GM18507 (cell line): Measurements from ENCODE around the gene IZUMO4.
"Not testable (repeated sequence)": the region's sequence is repeated elsewhere in the genome, so short reads cannot be mapped to it uniquely, and the experiment has no call there.

Experiments used
- DNase-seq: peaks from one replicate; pipeline ENCODE4 v3.0.0; 2011; ENCODE audit warnings: low read depth; ENCODE audit not compliant: insufficient read length; ENCODE audit errors: extremely low spot score
- FAIRE-seq: peaks from 2 replicates; lab custom pipeline; 2011; peaks lifted over from hg19 to GRCh38; lab: Jason Lieb, UNC

The IZUMO4 gene

DNA sequence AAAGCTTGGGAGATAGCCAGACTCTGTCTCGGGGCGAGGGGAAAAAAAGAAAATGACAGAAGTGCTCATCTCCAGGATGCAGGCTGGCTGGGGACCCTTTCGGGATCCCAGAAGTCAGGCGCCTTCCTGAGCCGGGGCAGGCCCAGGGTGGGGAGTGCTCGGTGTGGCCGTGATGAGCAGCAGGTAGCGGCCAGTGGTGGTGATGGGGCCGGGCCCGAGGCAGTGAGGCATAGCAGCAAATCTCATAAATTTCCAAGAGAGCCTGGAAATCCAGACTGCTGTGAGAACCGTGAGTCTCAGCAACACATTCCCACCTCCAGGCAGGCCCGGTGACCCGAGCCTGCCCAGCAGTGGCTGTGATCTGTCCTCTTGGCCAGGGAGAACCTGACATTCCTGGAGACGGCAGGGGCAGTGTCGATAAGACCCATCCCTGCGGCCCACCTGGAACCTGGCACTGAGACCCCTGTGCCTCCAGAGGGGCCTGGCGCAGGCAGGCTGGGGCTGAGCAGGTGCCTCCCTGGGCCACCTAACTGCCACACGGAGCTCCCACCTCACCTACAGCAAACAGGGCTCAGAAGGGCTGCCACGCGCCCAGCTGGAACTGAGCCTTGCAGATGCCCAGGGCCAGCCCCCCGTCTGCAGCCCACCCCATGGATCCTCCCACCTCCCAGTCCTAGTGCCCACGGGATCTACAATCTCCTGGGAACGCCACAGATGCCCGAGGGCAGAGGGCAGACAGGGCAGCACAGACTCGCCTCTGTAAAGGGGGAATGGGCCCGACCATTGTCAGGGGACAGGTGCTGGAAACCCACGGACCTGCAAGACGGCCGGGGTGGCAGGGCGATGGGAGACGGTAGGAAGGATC, 23.4 kb downstream of the IZUMO4 start:
- no peak for FAIRE-seq

DNA sequence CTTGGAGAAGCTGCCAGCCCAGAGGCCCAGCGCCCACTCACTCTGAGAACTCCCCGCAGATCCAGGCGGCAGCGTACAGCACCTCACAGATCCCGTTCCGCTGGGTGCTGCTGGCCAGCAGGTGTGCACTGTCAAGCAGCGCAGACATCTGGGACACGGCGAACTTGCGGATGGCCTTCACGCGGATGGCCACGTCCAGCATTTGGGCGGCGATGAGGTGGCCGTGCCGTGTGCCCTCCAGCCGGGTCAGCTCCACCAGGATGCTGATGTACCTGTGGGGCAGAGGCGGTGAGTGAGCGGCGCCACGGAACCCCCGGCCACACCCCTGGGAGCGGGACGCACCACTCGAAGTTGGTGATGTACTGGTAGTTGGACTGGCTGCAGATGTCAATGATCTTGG, 24.1 kb downstream of the IZUMO4 start:
- FAIRE-seq: no peak
- no peak for DNase-seq

More for the DNA sequence above, 23.4 kb downstream of the IZUMO4 start:
- no peak for DNase-seq

DNA sequence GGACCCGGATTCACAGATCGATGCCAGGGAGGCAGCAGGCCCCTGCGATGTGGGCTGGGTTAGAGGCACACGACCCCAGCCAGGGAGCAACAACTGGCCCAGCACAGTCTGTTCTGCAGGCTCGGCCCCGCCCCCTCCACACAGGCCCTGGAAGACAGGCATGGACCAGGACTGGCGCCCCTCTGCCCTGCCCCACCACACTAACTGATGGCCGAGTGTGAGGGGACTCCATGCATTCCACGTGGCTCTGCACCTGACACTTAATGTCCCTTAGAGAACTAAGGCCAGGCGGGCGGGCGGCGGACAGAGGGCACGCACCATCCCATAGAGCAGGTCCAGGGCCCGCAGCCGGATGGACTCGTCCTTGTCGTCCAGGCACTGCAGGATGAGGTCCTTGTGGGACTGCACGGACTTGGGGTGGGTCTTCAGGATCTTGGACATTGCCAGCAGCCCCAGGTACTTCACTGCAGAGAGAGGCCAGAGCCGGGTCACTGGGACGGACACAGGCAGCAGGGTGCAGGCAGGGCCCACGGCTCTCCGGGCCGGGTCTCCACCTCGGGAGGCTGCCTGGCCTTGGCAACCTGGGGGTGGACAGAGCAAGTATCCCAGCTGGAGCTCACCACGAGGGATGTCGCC, 24.8 kb downstream of the IZUMO4 start:
- DNase-seq: no peak
- FAIRE-seq: no peak

DNA sequence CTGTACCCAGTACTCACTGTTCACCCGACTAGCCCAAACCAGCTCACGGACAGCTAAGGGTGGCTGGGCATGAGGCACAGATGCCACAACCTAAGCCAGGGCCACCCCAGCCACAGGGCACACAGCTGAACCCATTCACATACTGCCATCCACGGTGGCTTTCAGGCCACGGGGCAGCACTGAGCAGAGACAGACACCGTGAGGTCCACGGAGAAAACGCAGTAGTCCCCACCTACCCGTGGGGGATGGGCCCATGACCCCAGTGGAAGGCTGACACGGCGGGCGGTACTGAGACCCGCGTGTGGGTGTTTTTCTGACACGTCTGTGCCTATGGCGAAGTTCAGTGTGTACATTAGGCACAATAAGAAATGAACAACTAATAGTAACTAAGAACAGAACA, 25.5 kb downstream of the IZUMO4 start:
- DNase-seq (no peak), FAIRE-seq (no peak)

DNA sequence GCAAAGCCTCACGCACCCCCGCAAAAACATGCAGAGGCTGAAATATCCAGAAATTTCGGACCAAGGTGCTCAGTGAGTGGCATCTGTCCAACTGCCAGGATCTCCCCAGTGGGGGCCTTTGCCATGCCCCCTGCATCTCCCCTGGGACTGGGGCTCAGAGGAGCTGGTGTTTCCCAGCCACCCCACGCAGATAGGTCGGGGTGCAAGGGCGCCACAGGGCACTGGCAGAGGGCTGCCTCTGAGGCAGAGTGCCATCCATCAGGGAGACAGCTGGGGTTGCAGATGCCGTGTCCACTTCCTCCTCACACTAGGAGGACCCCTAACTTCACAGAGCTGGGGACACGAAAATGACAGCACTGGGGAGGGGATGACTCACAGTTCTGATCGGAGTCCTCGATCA, 26.3 kb downstream of the IZUMO4 start:
- FAIRE-seq: no peak

DNA sequence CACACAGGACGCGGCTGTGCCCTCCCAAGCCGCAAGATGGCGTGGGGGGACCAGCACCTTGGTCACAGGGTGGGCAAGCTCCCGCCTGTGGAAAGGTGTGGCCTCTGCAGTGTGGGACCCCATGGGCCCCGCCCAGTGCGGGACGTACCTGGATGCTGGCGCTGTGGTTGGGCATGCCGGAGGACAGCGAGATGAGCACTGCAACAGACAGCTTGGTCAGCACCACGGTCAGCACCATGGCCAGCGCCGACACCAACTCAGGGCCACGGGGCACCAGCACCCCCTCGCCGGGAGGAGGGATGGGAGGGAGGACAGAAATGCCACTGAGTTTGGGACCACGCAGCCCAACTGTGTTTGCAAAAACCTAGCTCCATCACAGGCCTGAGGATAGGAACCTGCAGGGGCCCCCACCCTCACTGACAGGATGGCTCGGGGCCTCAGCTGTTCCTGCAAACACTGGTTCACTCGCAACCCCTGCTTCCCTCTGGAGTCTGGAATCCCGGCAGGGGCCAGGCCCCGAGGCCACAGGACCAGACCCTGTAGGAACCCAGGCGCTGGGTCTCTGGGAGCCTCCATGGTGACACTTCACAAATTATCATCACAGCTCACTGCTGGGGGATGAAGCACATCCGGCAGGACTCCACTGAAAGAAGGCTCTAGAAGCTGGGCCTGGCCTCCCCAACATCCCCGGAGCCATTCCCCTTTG, 27.1 kb downstream of the IZUMO4 start:
- DNase-seq (no peak), FAIRE-seq (no peak)

More for the DNA sequence above, 26.3 kb downstream of the IZUMO4 start:
- DNase-seq: no peak

DNA sequence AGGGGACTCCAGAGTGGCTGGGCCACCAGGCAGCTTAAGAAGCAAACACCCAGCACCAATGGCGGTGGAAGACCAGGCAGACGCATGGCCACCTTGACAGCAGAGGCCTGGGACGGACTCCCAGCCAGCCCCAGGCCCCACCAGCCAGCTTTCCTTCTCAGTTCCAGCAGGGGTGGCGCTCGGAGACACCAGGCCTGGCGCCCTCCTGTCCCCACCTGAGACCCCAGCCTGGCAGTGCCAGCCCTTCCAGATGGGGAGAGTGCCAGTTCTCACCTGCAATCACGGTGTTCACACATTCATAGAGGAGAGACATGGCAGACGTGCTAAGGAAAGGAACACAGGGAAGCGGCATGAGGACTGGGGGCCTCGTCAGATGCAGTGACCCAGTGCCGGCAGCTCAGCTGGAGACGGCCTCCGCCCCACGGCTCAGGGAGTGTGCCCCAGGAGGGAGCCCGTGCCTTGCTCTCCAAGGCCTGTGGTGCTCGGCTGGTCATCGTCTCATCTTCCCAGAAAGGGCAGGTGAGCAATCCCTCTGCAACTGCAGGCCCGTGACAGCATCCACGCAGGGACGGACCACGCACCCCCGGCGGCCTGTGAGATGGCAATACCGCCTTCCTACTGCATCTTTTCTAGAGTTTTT, 30.3 kb downstream of the IZUMO4 start:
- DNase-seq: no peak
- FAIRE-seq: no peak

DNA sequence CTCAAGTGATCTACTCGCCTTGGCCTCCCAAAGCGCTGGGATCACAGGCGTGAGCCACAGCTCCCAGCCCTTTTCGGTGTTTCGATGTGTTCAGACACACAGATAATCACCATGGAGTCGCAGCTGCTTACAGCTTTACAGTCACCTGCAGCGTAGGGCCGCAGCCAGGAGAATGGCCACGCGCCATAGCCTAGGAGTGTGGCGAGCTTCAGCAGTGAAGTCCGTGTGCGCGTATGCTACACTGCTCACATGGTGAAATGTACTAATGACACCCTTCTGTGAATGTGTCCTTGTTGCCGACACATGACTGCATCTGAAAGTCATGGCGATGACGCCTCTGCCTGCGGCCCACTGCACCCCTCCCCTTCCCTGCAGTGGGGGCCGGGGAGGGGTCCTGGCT, 31.0 kb downstream of the IZUMO4 start:
- no peak for DNase-seq

DNA sequence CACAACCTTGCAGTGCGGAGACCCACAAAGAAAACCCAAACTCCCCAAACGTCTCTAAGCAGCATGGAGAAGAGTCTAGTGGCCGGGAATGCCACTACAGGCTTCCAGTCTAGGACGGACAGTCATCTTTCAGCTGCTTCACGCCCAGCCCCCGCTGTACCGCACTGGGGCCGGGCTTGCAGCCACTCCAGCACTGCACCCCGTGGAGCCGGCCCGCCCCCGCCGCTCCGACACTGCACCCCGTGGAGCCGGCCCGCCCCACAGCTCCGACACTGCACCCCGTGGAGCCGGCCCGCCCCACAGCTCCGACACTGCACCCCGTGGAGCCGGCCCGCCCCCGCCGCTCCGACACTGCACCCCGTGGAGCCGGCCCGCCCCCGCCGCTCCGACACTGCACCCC, 31.5 kb downstream of the IZUMO4 start:
- not testable (repeated sequence) for FAIRE-seq

More for the DNA sequence above, 31.0 kb downstream of the IZUMO4 start:
- no peak for FAIRE-seq

DNA sequence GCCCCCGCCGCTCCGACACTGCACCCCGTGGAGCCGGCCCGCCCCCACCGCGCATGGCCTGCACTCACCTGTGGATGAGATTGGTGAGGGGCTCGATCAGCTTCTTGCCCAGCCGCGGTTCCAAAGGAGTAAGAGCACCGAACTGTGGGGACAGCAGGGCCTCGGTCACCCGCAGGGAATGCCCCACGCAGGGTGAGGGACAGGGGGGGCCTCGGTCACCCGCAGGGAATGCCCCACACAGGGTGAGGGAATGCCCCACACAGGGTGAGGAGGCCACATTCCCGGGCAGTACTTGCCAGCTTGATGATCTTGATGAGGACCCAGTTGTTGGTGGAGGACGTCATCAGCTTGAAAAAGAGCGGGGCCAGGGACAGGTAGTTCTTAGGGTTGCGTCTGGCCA, 32.3 kb downstream of the IZUMO4 start:
- DNase-seq (no peak), FAIRE-seq (no peak)

More for the DNA sequence above, 31.5 kb downstream of the IZUMO4 start:
- not testable (repeated sequence) for DNase-seq

DNA sequence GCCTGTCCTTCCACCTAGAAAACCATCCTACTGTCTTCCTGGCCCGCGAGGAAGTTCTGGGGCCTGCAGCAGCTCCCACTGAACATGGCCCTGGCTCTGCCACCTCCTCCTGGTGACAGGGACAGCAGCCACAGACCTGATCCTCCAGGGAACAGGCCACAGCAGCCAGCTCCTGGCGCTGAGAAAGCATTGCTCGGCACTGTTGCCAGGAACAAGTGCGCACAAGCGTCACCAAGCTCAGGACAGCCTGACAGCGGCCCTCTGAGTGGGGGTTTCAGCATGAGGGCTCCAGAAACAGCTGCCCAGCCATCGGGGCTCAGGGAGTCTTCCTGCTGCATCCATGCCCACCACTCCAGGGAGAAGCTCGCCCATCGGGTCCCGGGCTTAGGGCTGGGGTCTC, 32.8 kb downstream of the IZUMO4 start:
- DNase-seq (no peak), FAIRE-seq (no peak)

DNA sequence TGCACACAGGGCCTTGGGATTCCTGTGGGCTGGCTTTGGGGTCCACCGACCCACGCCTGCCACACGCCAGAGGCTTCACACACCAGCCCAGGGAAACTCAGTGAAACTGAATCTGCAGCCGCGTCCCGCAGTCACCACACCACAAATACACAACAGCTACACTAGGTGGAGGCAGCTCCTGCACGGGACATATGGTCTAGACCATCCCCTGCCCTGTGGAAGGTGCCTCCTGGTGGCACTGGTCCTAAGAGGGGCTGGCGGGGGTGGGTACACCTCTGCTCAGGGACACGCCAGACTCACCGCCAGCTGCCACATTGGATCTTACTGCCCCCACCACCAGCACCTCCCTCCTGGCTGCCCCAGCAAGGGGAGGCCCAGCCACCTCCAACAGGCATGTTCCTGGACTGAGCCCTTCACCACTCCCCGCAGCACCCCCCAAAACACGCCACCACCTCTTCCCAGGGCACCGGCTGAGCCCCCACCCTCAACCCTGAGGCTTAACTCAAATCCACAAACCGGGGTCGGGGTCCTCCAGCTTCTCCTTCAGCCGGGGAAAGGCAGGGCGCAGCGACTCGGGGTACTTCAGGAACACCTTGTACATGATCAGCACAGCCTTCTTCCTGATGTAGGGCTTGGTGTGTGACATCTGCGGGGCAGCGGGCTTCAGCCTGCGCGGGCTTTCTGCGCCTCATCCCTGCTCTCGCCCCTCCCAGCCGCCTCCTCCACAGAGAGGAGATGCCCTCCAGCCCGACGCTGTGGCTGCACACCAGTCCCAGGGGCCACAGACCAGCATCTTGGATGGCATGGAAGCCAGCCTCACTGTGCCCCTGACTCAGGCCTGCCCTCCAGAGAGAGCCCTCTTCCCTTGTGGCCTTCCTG, 33.4 kb downstream of the IZUMO4 start:
- no peak for FAIRE-seq
- no peak for DNase-seq

DNA sequence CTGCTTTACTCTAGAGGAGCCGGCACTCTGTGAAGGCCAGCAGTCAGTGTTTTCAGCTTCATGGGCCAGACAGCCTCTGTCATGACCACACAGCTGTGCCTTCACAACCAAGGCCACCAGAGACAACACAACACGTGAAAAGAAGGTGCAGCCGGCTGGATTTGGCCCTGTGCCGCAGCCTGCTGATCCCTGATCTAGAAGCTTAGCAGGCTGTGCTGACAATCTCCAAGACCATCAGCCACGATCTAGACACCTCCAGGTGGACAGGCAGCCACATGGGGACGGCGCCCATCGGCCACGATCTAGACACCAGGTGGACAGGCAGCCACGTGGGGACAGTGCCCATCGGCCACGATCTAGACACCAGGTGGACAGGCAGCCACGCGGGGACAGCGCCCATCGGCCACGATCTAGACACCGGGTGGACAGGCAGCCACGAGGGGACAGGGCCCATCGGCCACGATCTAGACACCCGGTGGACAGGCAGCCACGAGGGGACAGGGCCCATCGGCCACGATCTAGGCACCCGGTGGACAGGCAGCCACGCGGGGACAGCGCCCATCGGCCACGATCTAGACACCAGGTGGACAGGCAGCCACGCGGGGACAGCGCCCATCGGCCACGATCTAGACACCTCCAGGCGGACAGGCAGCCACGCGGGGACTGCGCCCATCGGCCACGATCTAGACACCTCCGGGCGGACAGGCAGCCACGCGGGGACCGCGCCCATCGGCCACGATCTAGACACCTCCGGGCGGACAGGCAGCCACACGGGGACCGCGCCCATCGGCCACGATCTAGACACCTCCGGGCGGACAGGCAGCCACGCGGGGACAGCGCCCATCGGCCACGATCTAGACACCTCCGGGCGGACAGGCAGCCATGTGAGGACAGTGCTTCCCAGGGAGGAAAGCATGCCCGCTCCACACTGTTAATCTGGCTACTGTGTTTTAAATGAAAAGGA, 34.6 kb downstream of the IZUMO4 start:
- FAIRE-seq, DNase-seq: not testable (repeated sequence)

DNA sequence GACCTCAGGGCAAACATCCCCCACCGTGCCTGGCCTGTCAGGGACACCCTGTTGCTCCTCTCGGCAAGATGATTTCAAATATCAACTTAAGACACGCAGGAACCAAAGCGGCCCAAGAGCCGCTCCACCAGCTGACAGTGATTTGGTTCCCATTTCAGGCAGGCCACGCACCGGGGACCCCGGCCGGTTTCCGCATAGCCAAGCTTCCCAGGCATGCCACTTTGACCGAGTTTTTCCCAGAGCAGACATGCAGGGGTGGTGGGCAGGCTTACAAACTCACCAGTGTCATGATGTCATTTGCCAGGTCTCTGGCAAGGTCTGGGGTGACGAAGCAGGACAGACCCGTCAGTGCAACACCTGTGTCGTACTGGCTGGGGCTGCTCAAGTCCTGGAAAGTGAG, 35.5 kb downstream of the IZUMO4 start:
- DNase-seq: no peak
- no peak for FAIRE-seq

DNA sequence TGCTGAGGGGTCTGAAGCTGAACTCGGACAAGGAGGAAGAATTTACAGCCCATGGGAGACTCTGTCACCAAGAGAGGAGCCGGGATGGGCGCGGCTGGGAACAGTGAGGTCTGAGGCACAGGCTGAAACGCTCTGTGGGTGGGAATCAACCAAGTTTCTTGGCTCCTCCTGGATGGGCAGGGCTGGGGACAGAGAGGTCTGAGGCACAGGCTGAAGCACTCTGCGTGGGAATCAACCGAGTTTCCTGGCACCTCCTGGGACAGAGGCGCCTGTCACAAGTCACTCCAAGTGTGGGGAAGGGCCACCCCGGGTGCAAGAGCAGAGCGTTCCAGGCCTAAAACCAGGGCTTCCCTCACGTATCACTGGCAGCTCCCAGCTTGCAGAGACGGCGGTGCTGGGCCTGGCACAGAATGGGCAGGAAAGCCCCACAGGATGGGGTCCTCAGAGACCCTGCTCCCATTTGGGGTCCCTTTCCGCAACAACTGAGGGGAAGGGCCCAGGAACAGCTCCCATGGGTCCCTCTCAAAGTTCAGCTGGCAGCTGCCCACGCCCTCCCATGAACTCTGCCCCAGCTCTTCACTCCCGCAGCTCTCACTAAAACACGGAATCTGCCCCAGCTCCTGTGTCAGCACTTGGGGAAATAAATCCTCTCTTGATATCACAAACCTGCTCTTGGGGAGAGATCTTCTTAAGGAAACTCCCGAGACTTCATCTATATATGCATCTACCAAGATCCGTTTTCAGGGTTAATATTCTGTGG, 36.2 kb downstream of the IZUMO4 start:
- DNase-seq: no peak
- no peak for FAIRE-seq

DNA sequence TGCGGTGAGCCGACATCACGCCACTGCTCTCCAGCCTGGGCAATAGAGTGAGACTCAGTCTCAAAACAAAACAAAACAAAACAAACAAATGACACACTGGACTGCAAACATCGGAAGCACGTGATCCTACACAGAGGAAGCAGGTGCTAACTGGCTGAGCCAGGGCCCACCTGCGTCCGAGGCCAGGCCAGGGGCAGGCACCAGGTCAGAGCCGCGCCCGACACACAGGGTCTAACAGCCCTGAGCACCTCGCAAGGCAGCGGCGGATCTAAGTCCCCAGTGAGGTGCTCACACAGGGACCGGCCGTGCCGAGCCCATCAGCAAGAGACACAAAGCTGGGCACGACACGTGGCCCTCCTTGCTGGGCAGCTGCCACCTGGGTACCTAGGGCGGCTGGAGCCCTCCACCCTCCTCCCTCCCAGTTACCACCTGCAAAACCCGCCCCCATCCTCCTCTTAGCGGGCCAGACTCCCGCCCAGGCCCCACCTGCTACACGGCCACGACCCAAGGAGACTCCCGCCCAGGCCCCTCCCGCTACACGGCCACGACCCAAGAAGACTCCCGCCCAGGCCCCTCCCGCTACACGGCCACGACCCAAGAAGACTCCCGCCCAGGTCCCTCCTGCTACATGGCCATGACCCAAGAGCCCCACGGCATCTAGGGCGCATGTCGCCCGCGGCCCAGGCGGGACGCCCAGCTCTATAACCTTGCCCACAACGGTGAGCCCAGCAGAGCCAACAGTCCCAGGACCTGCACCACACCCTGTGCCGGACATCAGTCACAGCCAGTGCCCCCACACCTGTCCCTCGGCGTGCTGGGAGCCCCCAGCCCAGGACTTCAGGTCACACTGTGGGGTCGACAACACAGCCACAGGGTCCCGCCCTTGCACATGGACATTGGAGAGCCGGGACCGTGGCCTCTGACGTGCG, 39.0 kb downstream of the IZUMO4 start:
- DNase-seq (no peak), FAIRE-seq (no peak)
